IPS-11a (cell line): ENCODE data around the gene TMEM17.
A peak's percentile ranks its signal among the peaks of the same experiment; 100 is the strongest.

Experiments
- H3K4me3 ChIP-seq: one replicate; pipeline ENCODE4 v1.5.1; 2013; ENCODE audit warnings: low read depth, low read length, control low read depth

Gene TMEM17

DNA sequence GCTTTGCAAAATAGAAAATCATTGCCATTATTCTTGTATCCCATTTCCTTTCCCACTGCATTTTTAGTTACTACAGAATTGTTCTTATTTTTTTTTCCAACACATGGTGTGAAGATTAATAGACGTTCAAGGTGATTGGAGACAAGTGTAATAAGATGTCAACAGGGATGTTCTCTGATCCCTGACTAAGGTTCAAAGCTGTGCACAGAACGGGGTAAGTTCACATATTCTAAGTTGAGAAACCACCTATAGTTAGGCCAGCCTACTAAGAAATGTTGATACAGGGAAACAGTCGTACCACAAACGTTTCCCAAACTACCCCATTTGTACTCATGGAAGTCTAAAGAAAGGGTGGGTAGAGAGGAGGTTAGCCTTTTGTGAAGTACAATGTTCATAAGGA lies 6.4 kb upstream of the TMEM17 start:
- no peak overlapping the region for H3K4me3 ChIP-seq

GRCh38 chr2:62511636-62512035 lies 5.6 kb upstream of the TMEM17 start:
- H3K4me3 ChIP-seq = no peak overlapping the region

DNA sequence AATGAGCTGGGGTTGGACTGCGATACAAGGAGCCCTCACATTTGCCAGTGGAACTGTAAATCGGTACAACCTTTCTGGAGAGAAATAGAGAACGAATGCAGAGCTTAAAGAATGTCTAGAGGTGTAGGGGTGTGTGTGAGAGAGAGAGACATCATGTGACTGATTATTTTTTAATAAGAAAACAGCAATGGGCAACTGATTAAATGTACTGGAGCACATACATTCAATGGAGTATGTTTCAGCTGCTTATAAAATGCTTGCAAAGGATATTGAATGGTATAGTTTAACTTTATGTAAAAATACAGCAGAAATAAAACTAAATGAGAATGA lies 391 bp upstream of the TMEM17 start:
- H3K4me3 ChIP-seq = peak overlapping the region; percentile 73

GRCh38 chr2:62505109-62505749 lies 766 bp downstream of the TMEM17 start:
- H3K4me3 ChIP-seq = peak overlapping the region; percentile 73

DNA sequence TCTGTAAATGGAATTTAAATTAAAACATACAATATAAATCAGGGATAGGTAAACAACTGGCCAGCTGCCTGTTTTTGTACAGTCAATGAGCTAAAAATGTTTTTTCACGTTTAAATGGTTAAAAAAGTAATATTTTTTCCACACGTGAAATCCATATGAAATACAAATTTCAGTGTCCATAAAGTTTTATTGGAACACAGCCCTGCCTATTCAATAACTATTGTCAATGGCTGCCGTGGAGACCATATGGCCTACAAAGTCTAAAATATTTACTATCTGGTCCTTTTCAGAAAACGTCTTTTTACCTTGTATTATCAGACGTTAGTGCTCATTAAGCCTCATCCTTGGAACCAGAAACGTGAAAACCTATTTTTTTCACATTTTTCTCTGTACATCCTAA lies 1.3 kb downstream of the TMEM17 start:
- H3K4me3 ChIP-seq = no peak overlapping the region

DNA sequence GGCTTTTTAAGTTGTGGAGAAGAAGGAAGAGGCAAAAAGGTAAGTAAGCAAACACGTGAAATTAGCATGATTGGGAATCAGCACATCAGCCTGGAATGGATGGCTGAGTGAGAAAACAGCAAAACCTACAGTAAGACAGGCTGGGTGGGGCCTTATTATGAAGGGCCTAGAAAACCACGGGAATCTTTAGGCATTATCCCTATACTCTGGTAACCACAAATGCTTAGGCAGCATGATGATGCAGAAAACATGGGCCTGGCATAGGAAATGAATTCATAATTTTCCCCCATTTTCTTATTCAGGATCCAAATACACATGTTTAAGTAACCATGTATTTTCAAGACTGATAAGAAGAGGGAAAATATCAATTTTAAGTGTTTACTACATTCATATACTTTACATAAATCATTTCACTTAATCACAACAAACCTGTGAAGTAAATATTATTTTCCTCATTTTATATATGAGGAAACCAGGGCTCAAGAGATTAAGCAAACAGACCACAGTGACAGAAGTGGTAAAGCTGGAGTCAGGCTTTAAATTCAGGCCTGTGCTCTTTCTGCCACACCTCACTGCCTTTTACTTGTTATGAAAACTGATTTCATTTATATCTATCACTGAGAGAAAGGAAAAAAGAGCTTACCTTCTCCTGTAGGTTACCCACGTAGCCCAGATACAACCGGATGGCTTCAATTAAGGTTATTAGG lies 4.0 kb downstream of the TMEM17 start:
- no peak overlapping the region for H3K4me3 ChIP-seq

DNA sequence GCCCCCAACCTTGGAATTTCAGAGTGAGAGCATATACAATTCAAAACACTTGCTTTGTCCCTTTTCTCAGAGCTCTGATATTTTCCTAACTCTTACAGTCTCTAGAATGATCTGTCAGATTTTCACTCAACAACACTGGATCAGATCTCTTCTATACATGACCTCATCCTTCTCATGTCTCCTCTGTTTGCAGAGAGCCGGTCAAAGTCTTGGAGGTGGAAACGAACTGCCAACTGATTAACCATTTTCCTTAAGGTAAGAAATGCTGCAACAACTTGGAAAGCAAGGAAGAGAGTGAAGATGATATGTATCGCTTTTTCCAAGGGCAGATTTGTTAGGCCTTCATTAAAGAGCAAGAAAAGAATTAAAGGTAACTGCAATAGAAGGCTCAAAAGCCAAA lies 4.9 kb downstream of the TMEM17 start:
- no peak overlapping the region for H3K4me3 ChIP-seq

GRCh38 chr2:62499430-62500060 lies 6.5 kb downstream of the TMEM17 start:
- H3K4me3 ChIP-seq = no peak overlapping the region

- no peak overlapping the region for H3K4me3 ChIP-seq
Observed at GRCh38 chr2:62498739-62499138, 7.3 kb downstream of the TMEM17 start.

GRCh38 chr2:62495761-62496160 lies 10.2 kb downstream of the TMEM17 start:
- H3K4me3 ChIP-seq = no peak overlapping the region

DNA sequence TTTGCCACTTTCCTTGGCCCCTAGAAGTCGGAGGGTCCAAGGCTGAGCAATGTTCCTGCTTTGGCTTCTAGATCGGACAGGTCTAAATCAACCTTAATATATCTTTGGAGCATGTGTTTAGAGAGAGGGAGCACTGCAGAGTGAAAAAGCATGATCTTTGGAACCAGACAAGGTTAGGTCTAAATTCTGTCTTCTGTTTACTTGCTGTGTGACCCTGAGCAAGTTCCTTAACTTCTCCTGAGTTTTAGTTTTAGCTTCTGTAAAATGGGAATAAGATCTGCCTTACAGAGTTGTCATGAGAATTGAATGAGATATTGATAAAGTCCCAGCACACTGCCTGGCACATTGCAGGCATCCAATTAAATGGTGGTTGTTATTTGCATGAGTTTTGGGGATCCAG lies 13.9 kb downstream of the TMEM17 start:
- no peak overlapping the region for H3K4me3 ChIP-seq

DNA sequence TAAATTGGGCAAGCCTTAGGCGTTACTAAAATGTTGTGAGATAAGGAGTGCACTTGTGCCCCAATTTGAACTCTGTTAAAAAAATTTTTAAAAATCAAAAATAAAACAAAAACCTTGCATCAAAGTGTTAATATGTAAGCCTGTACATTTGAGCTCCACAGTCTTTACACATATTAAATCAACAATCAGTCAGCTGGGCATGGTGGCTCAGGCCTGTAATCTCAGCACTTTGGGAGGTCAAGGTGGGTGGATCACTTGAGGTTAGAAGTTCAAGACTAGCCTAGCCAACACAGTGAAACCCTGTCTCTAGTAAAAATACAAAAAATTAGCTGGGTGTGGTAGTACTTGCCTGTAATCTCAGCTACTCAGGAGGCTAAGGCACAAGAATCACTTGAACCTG lies 16.3 kb downstream of the TMEM17 start:
- no peak overlapping the region for H3K4me3 ChIP-seq

DNA sequence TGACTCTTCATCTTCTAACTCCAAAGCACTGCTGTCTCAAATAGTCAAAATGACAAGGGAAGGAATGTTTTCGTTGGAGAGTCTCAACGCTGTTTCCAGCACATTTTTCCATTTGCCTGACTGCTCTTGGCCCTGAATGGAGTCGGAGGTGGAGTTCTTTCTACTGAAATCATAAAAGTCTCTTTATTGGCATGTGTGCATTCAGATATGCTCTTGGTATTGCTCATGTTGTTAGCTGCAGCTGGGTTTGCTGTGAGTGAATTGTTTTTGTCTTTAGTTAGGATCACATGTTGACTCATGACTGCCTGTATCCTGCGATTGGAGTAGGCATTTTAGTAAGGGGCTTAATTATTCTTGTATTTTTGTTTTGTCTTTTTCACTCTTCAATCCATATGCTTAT lies 16.8 kb downstream of the TMEM17 start:
- H3K4me3 ChIP-seq = no peak overlapping the region

DNA sequence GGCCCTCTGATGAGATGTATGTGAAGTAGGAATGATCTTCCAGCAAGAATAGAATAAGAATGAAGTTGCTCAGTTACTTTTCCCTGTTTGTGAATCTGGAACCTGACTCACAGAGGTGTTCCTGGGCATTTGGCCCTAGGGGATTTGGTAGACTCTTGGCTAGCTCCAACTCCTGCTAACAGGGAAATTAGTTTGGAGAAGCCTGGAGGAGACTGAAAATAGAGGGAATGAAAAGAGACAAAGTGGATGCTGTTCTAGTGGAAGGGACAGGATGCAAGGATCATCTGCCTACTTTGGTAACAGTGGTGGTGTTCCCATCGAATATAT lies 19.6 kb downstream of the TMEM17 start:
- no peak overlapping the region for H3K4me3 ChIP-seq

GRCh38 chr2:62485761-62486438 lies 20.1 kb downstream of the TMEM17 start:
- H3K4me3 ChIP-seq = no peak overlapping the region

DNA sequence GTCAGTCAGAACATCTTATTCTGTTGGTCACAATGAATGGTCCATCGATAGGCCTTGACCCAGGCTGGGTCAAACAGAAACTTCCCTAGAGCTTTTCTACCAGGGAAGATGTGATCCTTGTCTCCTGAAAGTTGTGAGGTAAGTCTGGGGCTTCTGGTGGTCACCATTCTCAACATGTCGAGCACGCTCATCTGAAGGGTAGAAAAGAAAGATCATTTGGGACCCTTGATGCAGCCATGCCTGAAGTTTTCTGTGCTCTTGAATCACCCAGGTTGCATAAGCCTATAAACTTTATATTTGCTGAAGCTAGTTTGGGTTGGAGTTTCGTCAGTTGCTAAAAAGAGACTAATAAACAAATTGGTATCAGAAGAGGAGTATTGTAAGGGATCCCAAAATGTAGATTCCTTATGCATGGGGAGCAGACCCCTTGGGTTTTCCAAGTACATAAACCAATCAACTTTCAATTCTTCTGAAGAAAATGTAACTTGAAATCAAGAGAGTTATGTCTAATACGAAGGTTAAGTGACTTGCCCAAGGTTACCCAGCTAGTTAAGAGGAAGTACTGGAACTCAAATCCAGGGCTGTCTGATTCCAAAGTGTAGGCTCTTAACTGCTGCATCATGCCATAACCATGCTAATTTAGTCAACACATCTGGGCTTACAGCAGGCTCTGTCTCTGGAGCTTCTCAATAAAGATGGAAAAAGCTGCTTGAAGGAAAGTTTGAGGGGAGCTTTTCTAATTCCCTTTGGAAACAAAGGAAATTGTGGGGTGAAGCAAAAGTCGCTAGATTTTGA lies 23.2 kb downstream of the TMEM17 start:
- no peak overlapping the region for H3K4me3 ChIP-seq

DNA sequence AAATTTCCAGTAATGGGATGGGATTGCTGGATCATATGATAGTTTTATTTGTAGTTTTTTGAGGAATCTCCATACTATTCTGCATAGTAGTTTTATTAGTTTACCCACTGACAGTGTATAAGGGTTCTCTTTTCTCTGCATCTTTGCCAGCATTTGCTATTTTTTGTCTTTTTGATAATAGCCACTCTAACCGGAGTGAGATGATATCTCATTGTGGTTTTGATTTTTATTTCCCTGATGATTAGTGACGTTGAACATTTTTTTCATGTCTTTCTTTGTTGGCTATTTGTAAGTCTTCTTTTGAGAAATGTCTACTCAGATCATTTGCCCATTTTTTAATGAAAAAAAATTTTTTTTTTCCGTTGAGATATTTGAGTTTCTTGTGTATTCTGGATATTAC lies 26.1 kb downstream of the TMEM17 start:
- no peak overlapping the region for H3K4me3 ChIP-seq

DNA sequence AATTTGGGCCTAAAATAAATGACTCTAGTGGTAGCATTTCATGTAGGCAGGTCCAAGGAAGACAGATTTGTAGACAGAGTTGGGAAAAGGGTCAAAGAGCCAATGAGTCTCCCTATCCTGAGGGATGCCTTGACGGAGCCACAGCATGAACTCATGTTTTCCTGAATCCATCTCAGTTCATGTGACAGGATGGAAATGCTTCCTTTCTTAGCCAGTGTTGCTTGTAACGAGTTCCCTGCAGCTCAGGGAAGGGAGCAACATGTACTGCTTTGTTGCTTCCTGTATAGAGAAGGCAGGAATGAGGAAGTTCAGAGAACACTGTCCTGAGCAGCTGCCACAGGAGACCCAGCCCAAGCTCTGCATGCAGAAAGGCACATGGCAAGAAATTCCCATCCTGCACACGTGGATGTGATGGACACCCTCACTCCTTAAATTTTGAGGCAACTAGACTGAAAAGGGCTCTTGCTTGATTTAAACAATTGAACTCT lies 27.9 kb downstream of the TMEM17 start:
- H3K4me3 ChIP-seq = no peak overlapping the region

DNA sequence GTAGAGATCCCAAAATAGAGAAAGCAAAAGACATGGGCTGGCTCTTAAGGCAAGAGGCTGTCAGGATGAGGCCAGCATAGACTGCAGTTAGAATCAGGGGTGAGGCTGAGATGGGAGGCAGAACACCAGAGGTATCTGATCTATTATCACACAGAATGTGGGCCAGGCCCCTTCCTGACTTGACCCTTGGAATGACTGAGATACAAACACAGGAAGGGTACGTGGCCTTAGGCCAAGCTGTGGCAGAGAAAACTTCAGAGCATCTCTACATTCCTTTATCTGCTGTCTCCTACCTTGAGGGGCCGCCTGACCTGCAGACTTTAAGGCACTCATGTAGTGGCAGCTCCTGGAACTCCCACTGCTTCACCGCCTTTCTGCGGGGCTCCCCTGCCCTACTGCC lies 28.4 kb downstream of the TMEM17 start:
- H3K4me3 ChIP-seq = no peak overlapping the region

DNA sequence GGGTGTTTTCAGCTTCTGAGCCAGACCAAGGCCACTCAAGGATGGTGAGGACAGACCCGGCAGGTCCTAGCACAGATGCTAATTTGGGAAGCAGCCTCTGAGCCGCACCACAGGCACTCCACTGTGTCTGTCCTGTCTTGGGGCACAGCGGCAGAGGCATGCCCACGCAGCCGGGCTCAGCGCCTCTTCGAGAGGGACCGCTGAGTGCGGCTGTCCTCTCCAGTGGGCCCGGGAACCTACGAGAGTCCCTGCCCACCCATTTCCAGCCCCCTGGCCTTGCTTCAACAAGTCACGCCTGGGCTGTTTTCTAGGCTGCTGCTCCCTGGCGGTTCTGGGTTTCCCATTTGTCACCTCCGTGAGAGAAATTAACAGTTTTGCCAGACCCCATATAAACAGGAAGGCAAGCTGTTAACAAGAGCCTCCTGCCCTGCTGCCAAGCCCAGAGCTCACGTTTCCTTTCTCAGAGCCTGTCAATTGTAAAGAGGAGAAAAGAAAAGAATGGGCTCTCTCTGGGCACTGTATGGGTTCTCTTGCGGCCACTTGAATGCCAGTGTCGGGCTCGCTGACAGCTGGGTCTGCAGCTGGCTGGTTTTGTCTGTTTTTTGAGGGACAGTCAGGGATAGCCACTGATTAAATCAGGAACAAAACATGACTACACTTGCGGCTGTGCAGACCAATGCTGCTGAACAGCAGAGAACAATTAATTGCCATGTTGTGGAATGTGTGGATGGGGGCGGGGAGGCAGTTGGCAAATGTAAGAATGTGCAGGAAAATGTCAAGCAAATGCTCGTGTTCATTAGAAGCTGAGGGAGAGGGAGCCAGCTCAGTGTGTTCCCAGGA lies 30.6 kb downstream of the TMEM17 start:
- H3K4me3 ChIP-seq = no peak overlapping the region
